Loucy (cell line): ENCODE measurements around the gene DEFB126.
"Not testable (repeated sequence)": the region's sequence is repeated elsewhere in the genome, so short reads cannot be mapped to it uniquely, and the experiment has no call there.

Experiments
- H2AFZ ChIP-seq: fragments of 200-600 bp; sonication (generic); 2 replicates; pipeline ENCODE4 v1.6.0; 2016; ENCODE audit warnings: antibody characterized with exemption, mild to moderate bottlenecking, low read length, moderate library complexity
- H3F3A ChIP-seq: fragments of 200-600 bp; 2 replicates; pipeline ENCODE4 v1.6.0; 2016; ENCODE audit warnings: antibody characterized with exemption, low read depth, mild to moderate bottlenecking
- H3K27me3 ChIP-seq: fragments of 200-600 bp; sonication (generic); 2 replicates; pipeline ENCODE4 v1.6.1; 2014; ENCODE audit warnings: low read length, mild to moderate bottlenecking; ENCODE audit not compliant: insufficient read depth, poor library complexity, severe bottlenecking
- H3K36me3 ChIP-seq: fragments of 200-600 bp; sonication (generic); 2 replicates; pipeline ENCODE4 v1.6.1; 2016; ENCODE audit warnings: low read length; ENCODE audit not compliant: insufficient read depth
- H3K4me1 ChIP-seq: fragments of 200-600 bp; sonication (generic); 2 replicates; pipeline ENCODE4 v1.5.1; 2014; ENCODE audit warnings: low read length, mild to moderate bottlenecking; ENCODE audit not compliant: insufficient read depth, poor library complexity, severe bottlenecking
- H3K4me2 ChIP-seq: fragments of 200-600 bp; sonication (generic); 2 replicates; pipeline ENCODE4 v1.6.0; 2014; ENCODE audit warnings: antibody characterized with exemption, low read length, low read depth, mild to moderate bottlenecking; ENCODE audit not compliant: poor library complexity, severe bottlenecking
- H3K4me3 ChIP-seq: fragments of 200-600 bp; sonication (generic); 2 replicates; pipeline ENCODE4 v1.5.1; 2014; ENCODE audit warnings: low read length, mild to moderate bottlenecking, mixed read lengths; ENCODE audit not compliant: poor library complexity, severe bottlenecking
- H3K79me2 ChIP-seq: fragments of 200-600 bp; sonication (generic); 2 replicates; pipeline ENCODE4 v1.6.1; 2014; ENCODE audit warnings: low read length; ENCODE audit not compliant: insufficient read depth
- H3K9ac ChIP-seq: fragments of 200-600 bp; sonication (generic); 2 replicates; pipeline ENCODE4 v1.6.0; 2014; ENCODE audit warnings: mild to moderate bottlenecking, low read depth, low read length, moderate library complexity; ENCODE audit not compliant: poor library complexity, severe bottlenecking
- H3K9me2 ChIP-seq: fragments of 200-600 bp; sonication (generic); replicated peaks from 2 replicates; pipeline ENCODE4 v1.6.1; 2016; ENCODE audit warnings: low read depth, low read length, mixed read lengths
- H3K9me3 ChIP-seq: fragments of 200-600 bp; sonication (generic); 2 replicates; pipeline ENCODE4 v1.6.1; 2014; ENCODE audit warnings: mild to moderate bottlenecking, antibody characterized with exemption, low read length, low read depth; ENCODE audit not compliant: insufficient read depth
- H4K20me1 ChIP-seq: fragments of 200-600 bp; sonication (generic); 2 replicates; pipeline ENCODE4 v1.6.0; 2014; ENCODE audit warnings: antibody characterized with exemption, low read length, mild to moderate bottlenecking; ENCODE audit not compliant: insufficient read depth, poor library complexity, severe bottlenecking
- CTCF ChIP-seq: fragments of 200-600 bp; sonication (generic); conservative IDR thresholded peaks from 2 replicates; pipeline ENCODE4 v1.5.1; 2014; ENCODE audit warnings: mild to moderate bottlenecking, antibody characterized with exemption, low read length
- EZH2phosphoT487 ChIP-seq: fragments of 200-600 bp; IDR thresholded peaks from 2 replicates; pipeline ENCODE4 v1.6.1; 2018; ENCODE audit warnings: antibody characterized with exemption, mild to moderate bottlenecking, moderate library complexity, borderline replicate concordance

Gene DEFB126

GRCh38 chr20:117518-117917 lies 24.9 kb upstream of the DEFB126 start:
- H3K9me2 ChIP-seq = no peaks in the 10 kb centered on the region
- H3K79me2 ChIP-seq = no peaks in the 10 kb centered on the region
- H3K4me1 ChIP-seq = no peaks in the 10 kb centered on the region
- H3F3A ChIP-seq = no peaks in the 10 kb centered on the region
- TF ChIP-seq CTCF (no peak), EZH2phosphoT487 (no peak)
- no peaks in the 10 kb centered on the region for H3K27me3 ChIP-seq
- no peak overlapping the region for H3K4me3 ChIP-seq
- no peak overlapping the region for H3K9ac ChIP-seq
- no peak overlapping the region for H2AFZ ChIP-seq
- no peak overlapping the region for H3K4me2 ChIP-seq
- no peaks in the 10 kb centered on the region for H4K20me1 ChIP-seq
- peaks cover 35% of the 10 kb centered on the region; the same call in 1 of the 2 replicates for H3K9me3 ChIP-seq
- no peaks in the 10 kb centered on the region for H3K36me3 ChIP-seq

GRCh38 chr20:129786-130323 lies 12.5 kb upstream of the DEFB126 start:
- H3K4me2 ChIP-seq, H3K4me3 ChIP-seq: not testable (repeated sequence)

GRCh38 chr20:137668-138490 lies 4.5 kb upstream of the DEFB126 start:
- Histone ChIP-seq H3F3A (no peaks in the 10 kb centered on the region), H3K9ac (no peak overlapping the region), H3K4me1 (no peaks in the 10 kb centered on the region), H3K79me2 (no peaks in the 10 kb centered on the region), H3K9me3 (no peaks in the 10 kb centered on the region), H3K9me2 (no peaks in the 10 kb centered on the region), H3K4me2 (peak overlapping the region; percentile 11), H4K20me1 (no peaks in the 10 kb centered on the region), H3K27me3 (peaks cover 8% of the 10 kb centered on the region), H3K4me3 (no peak overlapping the region), H2AFZ (peak overlapping the region; percentile 83), H3K36me3 (no peaks in the 10 kb centered on the region)
- TF ChIP-seq EZH2phosphoT487 (no peak), CTCF (peak; percentile 80)

More at GRCh38 chr20:129786-130323, 12.5 kb upstream of the DEFB126 start:
- H3K79me2 ChIP-seq, H3K4me1 ChIP-seq, H3K9me3 ChIP-seq, H4K20me1 ChIP-seq, H3F3A ChIP-seq, H2AFZ ChIP-seq, H3K36me3 ChIP-seq, H3K27me3 ChIP-seq, H3K9me2 ChIP-seq, H3K9ac ChIP-seq: not testable (repeated sequence)
